ENCODE data around the gene INTU. TPM values are rescaled to one million over a fixed set of nuclear protein-coding genes. Genes with fewer than 3 reads are reported as not detected.

INTU gene
- total RNA-seq, 1 experiment from 2014 or later: 10.7 TPM

DNA sequence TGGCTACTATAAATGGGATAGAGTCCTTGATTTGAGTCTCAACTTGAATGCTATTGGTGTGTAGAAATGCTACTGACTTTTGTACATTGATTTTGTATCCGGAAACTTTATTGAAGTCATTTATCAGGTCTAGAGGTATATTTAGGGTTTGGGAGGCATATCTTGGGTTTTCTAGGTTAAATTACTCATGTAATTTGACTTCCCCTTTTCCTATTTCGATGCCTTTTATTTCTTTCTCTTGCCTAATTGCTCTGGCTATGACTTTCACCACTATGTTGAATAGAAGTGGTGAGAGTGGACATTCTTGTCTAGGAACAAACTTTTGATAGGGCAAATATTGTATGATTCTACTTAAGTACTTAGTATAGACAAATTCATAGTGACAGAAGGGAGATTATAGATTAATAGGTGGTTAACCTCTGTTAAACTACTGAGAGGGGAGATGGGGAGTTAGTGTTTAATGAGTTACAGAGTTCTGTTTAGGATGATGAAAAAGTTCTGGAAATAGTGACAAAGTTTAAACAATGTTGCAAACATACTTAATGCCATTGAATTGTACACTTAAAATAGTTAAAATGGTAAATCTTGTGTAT lies 126.6 kb downstream of the INTU start:
- Histone ChIP-seq H2AFZ (ENCODE audit: low read length) (no peak overlapping the region), H4K5ac (ENCODE audit: insufficient read length, low read depth, low read length) (no peak overlapping the region), H3K18ac (ENCODE audit: insufficient read length, low read depth, low read length) (no peak overlapping the region), H3K23ac (ENCODE audit: insufficient read length, low read depth, low read length) (no peak overlapping the region), H4K8ac (replicated peaks; ENCODE audit: insufficient read length, low read depth, low read length) (no peak overlapping the region), H2BK120ac (ENCODE audit: low read depth, low read length, poor library complexity, severe bottlenecking) (no peak overlapping the region), H2AK5ac (ENCODE audit: insufficient read length, low read length) (no peak overlapping the region), H3K4me1 (ENCODE audit: insufficient read depth, low read length) (no peaks in the 10 kb centered on the region), H3K56ac (ENCODE audit: insufficient read length, low read depth, low read length) (no peak overlapping the region), H3K4ac (ENCODE audit: low read depth, low read length) (no peak overlapping the region), H3K14ac (ENCODE audit: insufficient read depth, low read length) (no peak overlapping the region), H4K91ac (ENCODE audit: insufficient read length, low read depth, low read length) (no peak overlapping the region), H3T11ph (ENCODE audit: low read length) (no peak overlapping the region), H2BK5ac (ENCODE audit: insufficient read length, low read length) (no peak overlapping the region), H2BK15ac (ENCODE audit: low read depth, low read length) (no peak overlapping the region), H2BK12ac (ENCODE audit: insufficient read length, low read depth, low read length) (no peak overlapping the region), H3K79me2 (ENCODE audit: insufficient read depth, low read length) (no peaks in the 10 kb centered on the region), H4K20me1 (ENCODE audit: control insufficient read depth, insufficient read depth, insufficient read length) (no peaks in the 10 kb centered on the region), H3K9ac (ENCODE audit: extremely low read depth, insufficient read length, low read length) (no peak overlapping the region), H3K27ac (ENCODE audit: insufficient read length, low read depth, low read length) (no peak overlapping the region), H2BK20ac (ENCODE audit: low read depth, low read length, poor library complexity, severe bottlenecking) (no peak overlapping the region), H3K27me3 (ENCODE audit: insufficient read depth, low read length) (no peaks in the 10 kb centered on the region), H3K23me2 (ENCODE audit: insufficient read length, low read depth, low read length, poor library complexity, severe bottlenecking) (no peaks in the 10 kb centered on the region), H3K9me3 (ENCODE audit: control insufficient read depth, low read depth, low read length) (no peaks in the 10 kb centered on the region), H3K4me2 (ENCODE audit: insufficient read depth, insufficient read length, low read length) (no peak overlapping the region), H3K79me1 (ENCODE audit: insufficient read depth, low read depth, low read length, poor library complexity, severe bottlenecking) (no peaks in the 10 kb centered on the region)
- TF ChIP-seq, protein P1, sequence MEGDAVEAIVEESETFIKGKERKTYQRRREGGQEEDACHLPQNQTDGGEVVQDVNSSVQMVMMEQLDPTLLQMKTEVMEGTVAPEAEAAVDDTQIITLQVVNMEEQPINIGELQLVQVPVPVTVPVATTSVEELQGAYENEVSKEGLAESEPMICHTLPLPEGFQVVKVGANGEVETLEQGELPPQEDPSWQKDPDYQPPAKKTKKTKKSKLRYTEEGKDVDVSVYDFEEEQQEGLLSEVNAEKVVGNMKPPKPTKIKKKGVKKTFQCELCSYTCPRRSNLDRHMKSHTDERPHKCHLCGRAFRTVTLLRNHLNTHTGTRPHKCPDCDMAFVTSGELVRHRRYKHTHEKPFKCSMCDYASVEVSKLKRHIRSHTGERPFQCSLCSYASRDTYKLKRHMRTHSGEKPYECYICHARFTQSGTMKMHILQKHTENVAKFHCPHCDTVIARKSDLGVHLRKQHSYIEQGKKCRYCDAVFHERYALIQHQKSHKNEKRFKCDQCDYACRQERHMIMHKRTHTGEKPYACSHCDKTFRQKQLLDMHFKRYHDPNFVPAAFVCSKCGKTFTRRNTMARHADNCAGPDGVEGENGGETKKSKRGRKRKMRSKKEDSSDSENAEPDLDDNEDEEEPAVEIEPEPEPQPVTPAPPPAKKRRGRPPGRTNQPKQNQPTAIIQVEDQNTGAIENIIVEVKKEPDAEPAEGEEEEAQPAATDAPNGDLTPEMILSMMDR (conservative IDR thresholded peaks at IDR 0.05): no peak
- H3K27me3 Mint-ChIP-seq (ENCODE audit: low read depth): no peaks in the 10 kb centered on the region
- no peak overlapping the region for H3K4me3 Mint-ChIP-seq
- no peak overlapping the region for H3K27ac Mint-ChIP-seq
- H3K4me1 Mint-ChIP-seq: no peaks in the 10 kb centered on the region
- H3K9me3 Mint-ChIP-seq: peaks cover 0 to 10% of the 10 kb centered on the region in 2 experiments; a peak in 3 of 5 replicates
- DNase-seq: no peak
- no peaks in the 10 kb centered on the region; a peak in 1 of 7 replicates for H3K36me3 Mint-ChIP-seq (ENCODE audit: insufficient read depth in 1 of 3, low read depth in 3 of 3)
- WGBS (ENCODE audit: extremely low coverage, insufficient read length, low lambda C conversion rate): no CpG with 5 or more reads among the region's 2 CpGs

Measured in H9 (cell line).